Parathyroid adenoma (tissue), 2 donors: ENCODE data around the gene MCTP2.

Experiments
- H2AFZ ChIP-seq: fragments of 300-600 bp; sonication (generic); one replicate; pipeline ENCODE4 v1.7.0; 2017; ENCODE audit warnings: antibody characterized with exemption, mild to moderate bottlenecking
- H3K27ac ChIP-seq: fragments of 300-600 bp; sonication (generic); one replicate; pipeline ENCODE4 v1.7.0; 2017
- H3K27me3 ChIP-seq: fragments of 300-600 bp; sonication (generic); one replicate; pipeline ENCODE4 v1.7.0; 2017; ENCODE audit warnings: low read length; ENCODE audit not compliant: control insufficient read depth, insufficient read depth
- H3K36me3 ChIP-seq: fragments of 300-600 bp; sonication (generic); one replicate; pipeline ENCODE4 v1.7.0; 2017; ENCODE audit warnings: low read length; ENCODE audit not compliant: control insufficient read depth, insufficient read depth
- H3K4me1 ChIP-seq: fragments of 300-600 bp; sonication (generic); one replicate; pipeline ENCODE4 v1.7.0; 2017; ENCODE audit warnings: control low read depth
- H3K4me2 ChIP-seq: fragments of 300-600 bp; sonication (generic); one replicate; pipeline ENCODE4 v1.7.0; 2017; ENCODE audit warnings: low read length
- H3K4me3 ChIP-seq: fragments of 300-600 bp; sonication (generic); one replicate; pipeline ENCODE4 v1.7.0; 2017; ENCODE audit warnings: low read depth, low read length
- H3K79me2 ChIP-seq: fragments of 300-600 bp; sonication (generic); one replicate; pipeline ENCODE4 v1.7.0; 2017; ENCODE audit warnings: control low read depth
- H3K9ac ChIP-seq: fragments of 300-600 bp; sonication (generic); one replicate; pipeline ENCODE4 v1.7.0; 2017; ENCODE audit warnings: mild to moderate bottlenecking
- H3K9me3 ChIP-seq: fragments of 300-600 bp; sonication (generic); one replicate; pipeline ENCODE4 v1.7.0; 2017; ENCODE audit warnings: low read length; ENCODE audit not compliant: control insufficient read depth
- CTCF ChIP-seq: fragments of 300-600 bp; sonication (generic); IDR thresholded peaks from one replicate; pipeline ENCODE4 v1.7.0; 2017; ENCODE audit warnings: antibody characterized with exemption, mild to moderate bottlenecking
- donor health status: primary hyperparathyroidism.

MCTP2 gene

GRCh38 chr15:94509259-94509658, 277.9 kb downstream of the MCTP2 start:
- Histone ChIP-seq H3K4me2 (no peak overlapping the region), H3K27me3 (no peaks in the 10 kb centered on the region), H3K4me1 (no peaks in the 10 kb centered on the region), H3K4me3 (no peak overlapping the region), H3K27ac (no peak overlapping the region), H3K79me2 (no peaks in the 10 kb centered on the region), H3K36me3 (no peaks in the 10 kb centered on the region), H2AFZ (no peak overlapping the region), H3K9ac (no peak overlapping the region), H3K9me3 (no peaks in the 10 kb centered on the region)
- TF ChIP-seq CTCF: no peak

- Histone ChIP-seq H2AFZ (no peak overlapping the region), H3K4me1 (no peaks in the 10 kb centered on the region), H3K27ac (no peak overlapping the region), H3K79me2 (no peaks in the 10 kb centered on the region), H3K4me3 (no peak overlapping the region), H3K9me3 (no peaks in the 10 kb centered on the region), H3K36me3 (no peaks in the 10 kb centered on the region), H3K27me3 (no peaks in the 10 kb centered on the region), H3K9ac (no peak overlapping the region), H3K4me2 (no peak overlapping the region)
- no peak for TF ChIP-seq CTCF
Observed at GRCh38 chr15:94522125-94522524, 290.8 kb downstream of the MCTP2 start.

- no peaks in the 10 kb centered on the region for H3K27me3 ChIP-seq
- no peak overlapping the region for H3K4me2 ChIP-seq
- H3K4me3 ChIP-seq: no peak overlapping the region
- H3K27ac ChIP-seq: no peak overlapping the region
- no peaks in the 10 kb centered on the region for H3K79me2 ChIP-seq
- no peak overlapping the region for H3K9ac ChIP-seq
- H3K36me3 ChIP-seq: no peaks in the 10 kb centered on the region
- TF ChIP-seq CTCF: no peak
- no peaks in the 10 kb centered on the region for H3K9me3 ChIP-seq
- no peaks in the 10 kb centered on the region for H3K4me1 ChIP-seq
- no peak overlapping the region for H2AFZ ChIP-seq
Observed at GRCh38 chr15:94523873-94524272, 292.5 kb downstream of the MCTP2 start.

- Histone ChIP-seq H3K4me1 (no peaks in the 10 kb centered on the region), H3K36me3 (no peaks in the 10 kb centered on the region), H3K9me3 (no peaks in the 10 kb centered on the region), H3K4me3 (no peak overlapping the region), H3K27ac (no peak overlapping the region), H3K4me2 (no peak overlapping the region), H3K27me3 (no peaks in the 10 kb centered on the region), H2AFZ (no peak overlapping the region), H3K9ac (no peak overlapping the region), H3K79me2 (no peaks in the 10 kb centered on the region)
- TF ChIP-seq CTCF: no peak
Observed at GRCh38 chr15:94524565-94524964, 293.2 kb downstream of the MCTP2 start.

- no peak overlapping the region for H3K27ac ChIP-seq
- no peaks in the 10 kb centered on the region for H3K27me3 ChIP-seq
- no peak overlapping the region for H3K4me3 ChIP-seq
- no peaks in the 10 kb centered on the region for H3K9me3 ChIP-seq
- H3K4me1 ChIP-seq: no peaks in the 10 kb centered on the region
- no peak overlapping the region for H2AFZ ChIP-seq
- H3K9ac ChIP-seq: no peak overlapping the region
- no peak for TF ChIP-seq CTCF
- no peaks in the 10 kb centered on the region for H3K79me2 ChIP-seq
- H3K4me2 ChIP-seq: no peak overlapping the region
- no peaks in the 10 kb centered on the region for H3K36me3 ChIP-seq
Observed at GRCh38 chr15:94526071-94526689, 294.8 kb downstream of the MCTP2 start.
